OCI-LY7 (cell line): Measurements from ENCODE around the gene MTM1. TPM values are rescaled to one million over a fixed set of nuclear protein-coding genes. Genes with fewer than 3 reads are reported as not detected.

ENCODE experiments used
- BruUV-seq: library from RNA; stranded (reverse); fragments of 400-500 nt; replicated peaks from 2 replicates; lab custom pipeline; 2021; lab: Mats Ljungman, UMichigan
- CTCF ChIA-PET: fragments of 300-600 bp; sonication (Branson Sonifier 250); formaldehyde crosslinking; loops from one replicate; lab custom pipeline; 2022; ENCODE audit warnings: antibody characterized with exemption; ENCODE audit not compliant: unreplicated experiment; lab: Charles Lee
- POLR2A ChIA-PET: fragments of 300-600 bp; sonication (Branson Sonifier 250); formaldehyde crosslinking; loops from one replicate; lab custom pipeline; 2022; ENCODE audit warnings: antibody characterized with exemption; lab: Charles Lee
- DNase-seq: peaks from one replicate; pipeline ENCODE4 v3.0.0-alpha.2; 2015; ENCODE audit warnings: low spot score
- H2AFZ ChIP-seq: fragments of 200-600 bp; sonication (generic), shearing (Covaris generic); 2 replicates; pipeline ENCODE4 v1.6.1; 2014; ENCODE audit warnings: mild to moderate bottlenecking, antibody characterized with exemption, low read length, moderate library complexity
- H3K27ac ChIP-seq: fragments of 200-600 bp; sonication (generic); 2 replicates; pipeline ENCODE4 v1.5.1; 2014; ENCODE audit warnings: mixed run types, low read depth, mild to moderate bottlenecking, moderate library complexity, low read length, inconsistent platforms; ENCODE audit not compliant: poor library complexity, severe bottlenecking
- H3K36me3 ChIP-seq: fragments of 200-600 bp; sonication (generic); 2 replicates; pipeline ENCODE4 v1.6.1; 2014; ENCODE audit warnings: mild to moderate bottlenecking, antibody characterized with exemption, low read length, moderate library complexity, mixed read lengths; ENCODE audit not compliant: insufficient read depth
- H3K4me1 ChIP-seq: fragments of 200-600 bp; sonication (generic); 2 replicates; pipeline ENCODE4 v1.5.1; 2014; ENCODE audit warnings: mild to moderate bottlenecking, low read length; ENCODE audit not compliant: insufficient read depth, poor library complexity, severe bottlenecking
- H3K4me2 ChIP-seq: fragments of 200-600 bp; sonication (generic); 2 replicates; pipeline ENCODE4 v1.6.1; 2014; ENCODE audit warnings: mild to moderate bottlenecking, low read length
- H3K4me3 ChIP-seq: fragments of 200-600 bp; sonication (generic); 2 replicates; pipeline ENCODE4 v1.5.1; 2014; ENCODE audit warnings: mild to moderate bottlenecking, low read depth, low read length; ENCODE audit not compliant: poor library complexity, severe bottlenecking
- H3K79me2 ChIP-seq: fragments of 200-600 bp; sonication (generic); 2 replicates; pipeline ENCODE4 v1.6.1; 2016; ENCODE audit warnings: low read depth, mild to moderate bottlenecking, low read length, moderate library complexity, mixed read lengths; ENCODE audit not compliant: insufficient read depth
- H3K9me2 ChIP-seq: fragments of 200-600 bp; sonication (generic); 2 replicates; pipeline ENCODE4 v1.6.1; 2016; ENCODE audit warnings: mild to moderate bottlenecking, low read length, mixed read lengths; ENCODE audit not compliant: insufficient read depth
- H3K9me3 ChIP-seq: fragments of 200-600 bp; sonication (generic); 2 replicates; pipeline ENCODE4 v1.6.1; 2014; ENCODE audit warnings: mild to moderate bottlenecking, mixed run types, low read length, mixed read lengths
- H4K20me1 ChIP-seq: fragments of 200-600 bp; sonication (generic); 2 replicates; pipeline ENCODE4 v1.6.1; 2014; ENCODE audit warnings: mild to moderate bottlenecking, antibody characterized with exemption, low read length, moderate library complexity, mixed read lengths; ENCODE audit not compliant: insufficient read depth
- CTCF ChIP-seq: fragments of 200-600 bp; sonication (generic); conservative IDR thresholded peaks from 2 replicates; pipeline ENCODE4 v1.5.1; 2014; ENCODE audit warnings: mild to moderate bottlenecking, antibody characterized with exemption, low read length, moderate library complexity, mixed read lengths
- EZH2phosphoT487 ChIP-seq: fragments of 200-600 bp; sonication (generic); IDR thresholded peaks from 2 replicates; pipeline ENCODE4 v1.6.1; 2018; ENCODE audit warnings: low read depth, borderline replicate concordance, mild to moderate bottlenecking, mixed run types, antibody characterized with exemption, low read length, moderate library complexity, mixed read lengths
- intact Hi-C: fragments of 100-400 bp; cut with micrococcal nuclease; formaldehyde crosslinking; loops from one replicate; pipeline ENCODE4 v1.10.0; 2022; ENCODE audit not compliant: unreplicated experiment
- total RNA-seq, 2 experiments: library from RNA; depleted of rRNA in 1 of 2; stranded (reverse); fragments of >200 nt in 1 of 2; shearing (Covaris generic) in 1 of 2; gene quantifications; 2 replicates each; pipeline ENCODE4 v1.2.3, GENCODE V29; 2014 to 2022

Gene MTM1
- total RNA-seq, 2 experiments from 2014 or later = 6.0 to 19.7 TPM

- BruUV-seq = no TSS peak
- no peak overlapping the region for H3K27ac ChIP-seq
- no peaks in the 10 kb centered on the region for H3K9me2 ChIP-seq
- H3K9me3 ChIP-seq = no peaks in the 10 kb centered on the region
- H3K4me3 ChIP-seq = no peak overlapping the region
- no peaks in the 10 kb centered on the region for H4K20me1 ChIP-seq
- DNase-seq = no peak
- TF ChIP-seq EZH2phosphoT487 (no peak), CTCF (no peak)
- H3K4me2 ChIP-seq = no peak overlapping the region
- no peak overlapping the region for H2AFZ ChIP-seq
- no peaks in the 10 kb centered on the region for H3K4me1 ChIP-seq
- no peaks in the 10 kb centered on the region for H3K36me3 ChIP-seq
- ChIA-PET POLR2A (no interaction called here), CTCF (no interaction called here)
- no peaks in the 10 kb centered on the region for H3K79me2 ChIP-seq
- intact Hi-C loops = no loop called here
Observed at GRCh38 chrX:150602296-150602695, 33.9 kb downstream of the MTM1 start.

GRCh38 chrX:150602743-150603142 lies 34.3 kb downstream of the MTM1 start:
- TF ChIP-seq CTCF = no peak
- Histone ChIP-seq H3K4me3 (no peak overlapping the region), H3K9me2 (no peaks in the 10 kb centered on the region), H2AFZ (no peak overlapping the region), H3K4me2 (no peak overlapping the region), H3K27ac (no peak overlapping the region), H3K9me3 (no peaks in the 10 kb centered on the region), H3K36me3 (no peaks in the 10 kb centered on the region), H3K79me2 (no peaks in the 10 kb centered on the region), H3K4me1 (no peaks in the 10 kb centered on the region), H4K20me1 (no peaks in the 10 kb centered on the region)
- DNase-seq = no peak
- intact Hi-C loops = no loop called here
- BruUV-seq = no TSS peak
- ChIA-PET CTCF (no interaction called here), POLR2A (no interaction called here)

GRCh38 chrX:150605603-150606002 lies 37.2 kb downstream of the MTM1 start:
- Histone ChIP-seq H3K36me3 (no peaks in the 10 kb centered on the region), H3K79me2 (no peaks in the 10 kb centered on the region), H3K27ac (no peak overlapping the region), H3K9me3 (no peaks in the 10 kb centered on the region), H2AFZ (no peak overlapping the region), H3K4me2 (no peak overlapping the region), H4K20me1 (no peaks in the 10 kb centered on the region), H3K4me1 (no peaks in the 10 kb centered on the region), H3K4me3 (no peak overlapping the region), H3K9me2 (no peaks in the 10 kb centered on the region)
- CTCF ChIA-PET = no interaction called here
- TF ChIP-seq CTCF (no peak), EZH2phosphoT487 (no peak)
- POLR2A ChIA-PET = interaction anchor here (1.5 kb wide), 1 partner anchor 13 kb away, joined by 4 read pairs; no protein-coding TSS in a partner anchor
- no peak for DNase-seq
- no TSS peak for BruUV-seq
- intact Hi-C loops = no loop called here
